ENCODE data around the gene ARSI.

ARSI gene

GRCh38 chr5:150296496-150296895 lies 6.2 kb downstream of the ARSI start:
- H3K4me3 ChIP-seq (replicated peaks in 1 of 2; ENCODE audit: low read depth in 2 of 2, low read length in 2 of 2), result no peak overlapping the region
- DNase-seq (ENCODE audit: low read depth in 2 of 2), result no peak
- TF ChIP-seq CTCF (IDR thresholded peaks at IDR 0.05; ENCODE audit: low read depth, low read length), result no peak

GRCh38 chr5:150295741-150296486 lies 6.8 kb downstream of the ARSI start:
- no peak for DNase-seq (ENCODE audit: low read depth in 2 of 2)
- TF ChIP-seq CTCF (IDR thresholded peaks at IDR 0.05; ENCODE audit: low read depth, low read length), result no peak
- no peak overlapping the region for H3K4me3 ChIP-seq (replicated peaks in 1 of 2; ENCODE audit: low read depth in 2 of 2, low read length in 2 of 2)

- no peak for TF ChIP-seq CTCF (IDR thresholded peaks at IDR 0.05; ENCODE audit: low read depth, low read length)
- DNase-seq (ENCODE audit: low read depth in 2 of 2), result peak; percentile 46 to 69
- H3K4me3 ChIP-seq (replicated peaks in 1 of 2; ENCODE audit: low read depth in 2 of 2, low read length in 2 of 2), result no peak overlapping the region
Measured at GRCh38 chr5:150295172-150295634, 7.5 kb downstream of the ARSI start.

GRCh38 chr5:150294551-150295071 lies 8.1 kb downstream of the ARSI start:
- no peak for TF ChIP-seq CTCF (IDR thresholded peaks at IDR 0.05; ENCODE audit: low read depth, low read length)
- no peak overlapping the region for H3K4me3 ChIP-seq (replicated peaks in 1 of 2; ENCODE audit: low read depth in 2 of 2, low read length in 2 of 2)
- DNase-seq (ENCODE audit: low read depth in 2 of 2), result no peak

GRCh38 chr5:150293091-150293941 lies 9.4 kb downstream of the ARSI start:
- no peak overlapping the region for H3K4me3 ChIP-seq (replicated peaks in 1 of 2; ENCODE audit: low read depth in 2 of 2, low read length in 2 of 2)
- no peak for DNase-seq (ENCODE audit: low read depth in 2 of 2)
- no peak for TF ChIP-seq CTCF (IDR thresholded peaks at IDR 0.05; ENCODE audit: low read depth, low read length)

- no peak for DNase-seq (ENCODE audit: low read depth in 2 of 2)
- TF ChIP-seq CTCF (IDR thresholded peaks at IDR 0.05; ENCODE audit: low read depth, low read length), result no peak
- no peak overlapping the region for H3K4me3 ChIP-seq (replicated peaks in 1 of 2; ENCODE audit: low read depth in 2 of 2, low read length in 2 of 2)
Measured at GRCh38 chr5:150291388-150292385, 11.0 kb downstream of the ARSI start.
